DND-41 (cell line): ENCODE results near the gene ATG9B.

Experiments
- CTCF ChIP-seq: IDR thresholded peaks from 2 replicates; pipeline ENCODE4 v1.5.1; 2012; ENCODE audit warnings: borderline replicate concordance, low read length, moderate library complexity, mild to moderate bottlenecking; ENCODE audit not compliant: poor library complexity, severe bottlenecking; ENCODE audit errors: extremely low read depth
- EZH2 ChIP-seq: IDR thresholded peaks from 3 replicates; pipeline ENCODE4 v1.6.1; 2012; ENCODE audit warnings: borderline replicate concordance, low read depth, mild to moderate bottlenecking, moderate library complexity, low read length, inconsistent platforms; ENCODE audit not compliant: severe bottlenecking

- TF ChIP-seq CTCF (peak; percentile 16), EZH2 (no peak)
Observed at GRCh38 chr7:151009327-151010036, 14.8 kb downstream of the ATG9B start.
